HG02798 (cell line): ENCODE results near the gene AXDND1.
"Not testable (repeated sequence)": the region's sequence is repeated elsewhere in the genome, so short reads cannot be mapped to it uniquely, and the experiment has no call there.

Experiments
- ATAC-seq: cut with Tn5 transposase; IDR thresholded peaks from one replicate; pipeline ENCODE4 v1.9.1; 2021; ENCODE audit warnings: mild to moderate bottlenecking; ENCODE audit not compliant: unreplicated experiment, poor library complexity

Gene AXDND1

DNA sequence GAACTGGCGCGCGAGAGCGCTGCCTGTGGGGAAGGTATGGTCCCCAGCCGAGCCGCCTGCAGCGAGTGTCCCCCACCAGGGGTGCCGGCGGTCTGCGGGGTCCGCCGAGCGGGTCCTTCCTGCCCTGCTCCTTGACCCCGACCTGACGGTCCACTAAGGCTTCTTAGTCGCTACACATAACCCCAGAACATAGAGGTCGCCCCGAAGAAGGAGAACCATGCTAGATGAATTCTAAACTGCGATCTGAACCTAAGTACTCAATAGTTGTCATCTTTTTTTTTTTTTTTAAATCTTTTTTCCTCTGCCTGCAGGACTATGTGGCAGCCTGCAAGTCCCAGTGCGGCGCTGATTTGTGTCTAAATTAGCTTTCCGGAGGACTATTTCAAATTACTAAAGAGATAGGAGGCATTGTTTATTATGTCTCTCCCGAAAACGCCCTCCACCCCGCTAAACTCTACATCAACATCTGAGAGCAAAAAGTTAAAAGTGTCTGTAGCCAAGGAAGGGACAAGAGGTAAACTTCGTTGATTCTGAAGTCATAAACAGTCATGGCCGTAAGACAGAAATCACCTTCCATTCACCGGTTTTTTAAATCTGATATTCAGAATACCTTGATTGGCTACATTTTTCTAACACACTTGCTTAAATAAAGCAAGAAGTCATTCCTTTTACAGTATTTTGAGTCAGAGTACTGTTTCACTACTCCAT is 476 bp downstream of the AXDND1 start:
- ATAC-seq, result peak; percentile 28

DNA sequence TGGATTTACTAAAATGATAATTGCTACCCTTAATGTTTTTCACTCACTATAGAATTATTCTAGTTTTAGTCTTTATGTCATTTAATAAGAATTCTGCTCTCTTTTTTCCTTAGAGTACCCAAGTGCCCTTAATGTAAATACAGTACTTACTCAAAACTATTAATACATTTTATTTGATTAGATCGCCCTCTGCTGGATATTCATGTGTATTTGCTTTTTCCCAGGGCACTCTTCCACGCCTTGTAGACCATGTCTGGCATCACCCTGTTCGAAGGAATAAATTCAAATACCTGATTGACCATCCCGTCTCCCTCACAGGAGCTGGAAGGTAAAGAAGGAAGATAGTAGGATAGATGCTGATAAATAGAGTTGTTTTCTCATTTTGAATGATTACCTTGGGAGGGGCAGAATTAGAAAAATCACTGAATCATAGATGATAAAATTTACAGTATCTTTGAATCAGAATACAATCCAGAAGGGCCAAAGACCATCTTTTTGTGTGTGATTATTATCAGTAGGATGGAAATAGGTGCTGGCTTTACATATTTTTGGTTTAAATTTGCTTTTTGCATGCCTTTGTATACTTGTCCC is 4.1 kb downstream of the AXDND1 start:
- peak; percentile 27 for ATAC-seq

DNA sequence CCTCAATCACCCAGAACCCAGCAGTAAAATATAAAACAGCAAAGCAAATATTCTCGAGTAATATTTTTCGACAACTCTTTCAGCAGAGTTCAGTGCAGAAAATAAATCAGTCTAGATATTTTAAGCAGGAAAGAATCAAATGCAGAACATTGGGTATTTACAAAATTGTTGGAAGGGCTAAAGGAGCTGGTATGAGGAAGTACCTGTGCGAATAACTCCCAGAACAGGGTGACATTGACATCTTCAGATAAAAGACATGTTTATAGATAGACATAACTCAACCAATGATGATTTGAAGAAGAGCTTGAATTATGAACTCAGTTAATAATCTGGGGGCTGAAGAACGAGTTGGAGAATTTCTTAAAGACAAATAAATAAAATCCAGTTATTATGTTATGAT is 6.4 kb downstream of the AXDND1 start:
- ATAC-seq, result no peak

DNA sequence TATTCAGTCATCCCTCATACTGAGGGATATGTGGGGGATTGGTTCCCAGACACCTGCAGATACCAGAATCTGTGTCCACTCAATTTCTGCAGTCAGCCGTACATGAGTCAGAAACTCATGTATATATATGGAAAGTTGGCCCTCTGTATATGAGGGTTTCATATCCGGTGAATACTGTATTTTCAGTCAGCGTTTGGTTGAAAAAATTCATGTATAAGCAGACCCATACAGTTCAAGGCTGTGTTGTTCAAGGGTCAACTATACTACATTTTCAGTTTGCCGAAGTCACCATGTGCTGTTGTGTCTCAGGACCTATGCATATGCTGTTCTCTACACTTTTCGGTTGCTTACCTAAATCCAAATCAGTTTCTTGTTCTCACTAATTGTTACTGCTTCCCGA is 10.5 kb downstream of the AXDND1 start:
- no peak for ATAC-seq

DNA sequence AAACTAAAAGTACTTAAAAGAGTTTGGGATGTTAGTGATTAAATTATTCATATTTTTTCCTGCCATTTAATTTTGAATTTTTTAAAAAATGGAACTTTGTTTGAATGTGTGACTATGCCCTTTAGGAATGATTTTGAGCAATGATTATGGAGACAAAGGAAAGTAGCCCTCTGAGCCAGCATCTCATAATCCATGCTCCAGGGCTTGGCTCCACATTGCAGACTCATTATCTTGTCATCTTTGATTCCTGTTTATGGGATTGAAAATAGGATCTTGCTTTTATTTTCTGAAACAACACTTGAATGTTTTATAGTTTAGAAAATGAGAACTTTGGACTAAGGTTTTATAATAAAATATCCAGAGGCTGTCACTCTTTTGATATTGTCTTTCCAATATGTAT is 14.5 kb downstream of the AXDND1 start:
- ATAC-seq, result no peak

DNA sequence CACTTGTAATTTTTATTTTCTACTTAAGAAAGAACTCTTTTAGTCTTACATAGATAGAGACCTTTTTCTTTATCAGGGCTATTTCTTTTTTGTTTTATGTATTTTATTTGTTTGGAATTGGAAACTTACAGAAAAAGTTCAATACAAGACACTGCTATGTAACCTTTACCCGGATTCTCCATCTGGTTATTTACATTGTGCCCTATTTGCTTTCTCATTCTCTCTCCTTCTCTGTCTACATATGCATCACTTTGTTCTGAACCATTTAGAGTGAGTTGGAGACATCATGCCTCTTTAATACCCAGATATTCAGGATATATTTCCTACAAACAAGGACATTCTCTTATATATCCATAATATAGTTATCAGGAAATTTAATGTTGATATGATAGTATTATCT is 18.3 kb downstream of the AXDND1 start:
- no peak for ATAC-seq

DNA sequence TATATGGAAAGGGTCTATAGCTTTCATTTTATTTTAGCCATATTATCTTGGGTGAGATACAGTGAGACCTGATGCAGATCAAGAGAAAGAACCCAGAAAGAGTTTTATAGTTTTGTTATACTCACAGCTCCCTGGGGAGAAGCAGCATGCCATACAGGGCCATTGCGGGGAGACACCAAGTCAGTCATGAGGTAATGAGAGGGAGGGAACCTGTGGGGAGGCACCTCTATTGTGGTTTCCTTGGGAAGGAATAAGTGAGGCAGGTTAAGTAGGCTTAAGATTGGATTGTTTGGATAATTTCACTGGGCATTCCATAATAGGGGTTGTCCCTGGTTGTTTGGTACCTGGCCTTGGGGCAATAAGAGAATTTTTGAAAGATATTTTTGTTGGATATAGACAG is 19.7 kb downstream of the AXDND1 start:
- no peak for ATAC-seq

DNA sequence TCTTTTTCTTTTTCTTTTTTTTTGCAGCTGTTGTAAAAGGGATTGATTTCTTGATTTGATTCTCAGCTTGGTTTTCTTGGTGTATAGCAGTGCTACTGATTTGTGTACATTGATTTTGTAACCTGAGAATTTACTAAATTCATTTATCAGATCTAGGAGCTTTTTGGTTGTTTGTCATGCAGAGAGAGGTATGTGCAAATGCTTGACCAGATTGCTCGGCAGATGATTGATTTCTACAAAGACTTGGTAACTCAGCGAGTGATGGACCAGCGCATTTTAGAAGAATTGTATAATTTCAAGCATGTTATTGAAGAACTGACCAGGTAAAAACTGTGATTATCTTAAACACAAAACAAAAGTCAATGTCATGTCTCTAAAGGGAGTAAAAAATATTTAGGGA is 27.9 kb downstream of the AXDND1 start:
- ATAC-seq, result no peak

DNA sequence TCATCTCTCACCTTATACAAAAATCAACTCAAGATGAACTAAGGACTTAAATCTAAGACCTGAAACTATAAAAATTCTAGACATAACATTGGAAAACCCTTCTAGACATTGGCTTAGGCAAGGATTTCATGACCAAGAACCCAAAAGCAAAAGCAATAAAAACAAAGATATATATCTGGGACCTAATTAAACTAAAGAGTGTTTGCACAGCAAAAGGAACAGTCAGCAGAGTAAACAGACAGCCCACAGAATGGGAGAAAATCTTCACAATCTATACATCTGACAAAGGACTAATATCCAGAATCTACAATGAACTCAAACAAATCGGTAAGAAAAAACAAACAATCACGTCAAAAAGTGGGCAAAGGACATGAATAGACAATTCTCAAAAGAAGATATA is 33.6 kb downstream of the AXDND1 start:
- ATAC-seq, result not testable (repeated sequence)

DNA sequence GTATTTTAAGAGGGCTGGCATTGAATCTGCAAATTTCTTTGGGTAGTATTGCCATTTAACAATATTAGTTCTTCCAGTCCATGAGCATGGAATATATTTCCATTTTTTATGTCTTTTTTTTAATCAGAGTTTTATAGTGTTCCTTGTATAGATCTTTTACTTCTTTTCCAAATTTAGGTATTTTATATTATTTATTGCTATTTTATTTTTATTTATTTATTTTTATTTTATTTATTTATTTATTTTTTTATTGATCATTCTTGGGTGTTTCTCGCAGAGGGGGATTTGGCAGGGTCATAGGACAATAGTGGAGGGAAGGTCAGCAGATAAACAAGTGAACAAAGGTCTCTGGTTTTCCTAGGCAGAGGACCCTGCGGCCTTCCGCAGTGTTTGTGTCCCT is 52.0 kb downstream of the AXDND1 start:
- ATAC-seq, result not testable (repeated sequence)

DNA sequence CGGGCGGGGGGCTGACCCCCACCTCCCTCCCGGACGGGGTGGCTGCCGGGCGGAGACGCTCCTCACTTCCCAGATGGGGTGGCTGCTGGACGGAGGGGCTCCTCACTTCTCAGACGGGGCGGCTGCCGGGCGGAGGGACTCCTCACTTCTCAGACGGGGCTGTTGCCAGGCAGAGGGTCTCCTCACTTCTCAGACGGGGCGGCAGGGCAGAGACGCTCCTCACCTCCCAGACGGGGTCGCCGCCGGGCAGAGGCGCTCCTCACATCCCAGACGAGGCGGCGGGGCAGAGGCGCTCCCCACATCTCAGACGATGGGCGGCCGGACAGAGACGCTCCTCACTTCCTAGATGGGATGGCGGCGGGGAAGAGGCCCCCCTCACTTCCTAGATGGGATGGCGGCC is 52.9 kb downstream of the AXDND1 start:
- ATAC-seq, result not testable (repeated sequence)

DNA sequence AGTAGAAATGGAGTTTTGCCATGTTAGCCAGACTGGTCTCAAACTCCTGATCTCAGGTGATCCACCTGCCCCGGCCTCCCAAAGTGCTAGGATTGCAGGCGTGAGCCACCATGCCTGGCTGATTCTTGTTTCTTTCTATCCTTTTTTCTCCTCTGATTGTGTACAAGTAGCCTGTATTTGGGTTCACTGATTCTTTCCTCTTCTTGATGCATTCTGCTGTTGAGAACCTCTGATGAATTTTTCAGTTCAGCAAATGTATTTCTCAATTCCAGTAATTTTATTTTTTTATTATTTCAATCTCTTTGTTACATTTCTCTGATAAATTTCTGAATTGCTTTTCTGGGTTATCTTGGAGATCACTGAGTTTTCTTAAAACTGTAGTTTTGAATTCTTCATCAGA is 58.8 kb downstream of the AXDND1 start:
- ATAC-seq, result no peak

DNA sequence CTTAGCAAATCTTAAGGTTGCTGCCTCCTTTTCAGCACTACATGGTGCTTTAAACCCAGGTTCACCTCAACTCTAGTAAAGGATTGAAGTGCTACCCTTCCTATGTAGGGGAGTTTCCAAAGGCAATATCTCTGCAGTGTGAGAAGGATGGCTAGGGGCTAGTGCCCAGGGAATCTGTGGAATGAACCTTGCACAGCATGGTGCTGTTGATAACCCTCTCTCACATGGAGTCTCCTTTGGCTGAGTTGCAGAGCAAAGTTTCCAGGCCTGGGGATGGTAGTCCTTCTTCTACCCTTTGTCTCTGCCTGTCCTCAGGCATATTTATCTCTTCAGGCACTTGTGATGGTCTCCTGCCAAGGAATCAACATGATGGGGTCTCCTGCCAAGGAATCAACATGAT is 59.4 kb downstream of the AXDND1 start:
- no peak for ATAC-seq

DNA sequence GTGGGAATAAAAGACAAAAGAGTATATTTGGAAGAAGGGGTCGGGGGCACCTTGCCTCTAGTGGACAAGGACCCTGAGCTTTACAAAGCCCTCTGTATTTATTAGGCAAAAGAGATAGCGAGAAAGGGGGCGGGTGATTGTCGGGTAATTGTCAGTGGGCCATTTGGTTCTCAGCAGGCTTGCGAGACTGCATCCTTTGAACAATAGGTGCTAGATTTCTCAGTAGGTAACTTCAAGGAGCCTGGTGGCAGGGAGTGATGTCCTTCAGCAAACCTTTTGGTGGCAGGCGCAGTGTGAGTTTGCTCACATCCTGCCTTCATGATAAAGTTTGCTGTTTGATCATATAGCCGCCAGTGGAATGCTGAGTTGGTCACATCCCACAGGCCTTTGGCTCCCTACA is 71.4 kb downstream of the AXDND1 start:
- no peak for ATAC-seq

DNA sequence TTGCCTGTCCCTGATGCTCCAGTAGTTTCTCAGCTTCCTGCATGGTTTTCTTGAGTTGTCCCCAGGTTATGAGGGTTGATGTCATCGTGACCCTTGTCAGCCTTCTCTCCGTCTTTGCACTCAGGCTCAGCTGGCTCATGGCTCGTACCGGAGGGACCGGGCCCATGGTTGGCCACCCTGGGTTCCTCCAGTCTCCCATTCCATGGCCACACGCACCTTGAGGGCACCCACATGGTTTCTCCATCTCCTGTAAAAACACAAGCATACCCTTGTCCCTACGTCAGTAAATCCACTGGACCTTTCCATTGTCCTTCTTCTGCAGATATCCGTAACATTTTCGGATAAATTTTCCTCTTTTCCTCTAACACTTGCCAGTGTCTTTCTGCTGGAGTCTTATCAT is 73.9 kb downstream of the AXDND1 start:
- ATAC-seq, result not testable (repeated sequence)

DNA sequence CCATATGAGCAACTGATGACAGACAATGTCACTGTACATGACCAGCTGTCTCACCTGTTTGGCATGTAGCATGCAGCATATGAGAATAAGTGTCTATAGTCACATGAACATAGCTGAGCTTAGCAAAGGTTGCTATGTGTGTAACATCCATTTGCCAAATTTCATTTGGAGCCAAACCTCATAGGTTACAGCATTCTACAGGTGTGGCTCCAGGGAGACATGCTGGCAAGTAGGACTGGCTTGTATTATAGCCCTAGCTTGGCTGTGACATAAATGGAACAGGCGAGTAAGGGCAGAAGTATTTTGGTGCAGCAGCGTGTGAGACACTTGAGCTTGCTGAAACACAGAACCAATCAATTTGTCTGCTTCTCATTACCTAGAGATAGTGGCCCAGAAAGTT is 74.5 kb downstream of the AXDND1 start:
- ATAC-seq, result not testable (repeated sequence)

DNA sequence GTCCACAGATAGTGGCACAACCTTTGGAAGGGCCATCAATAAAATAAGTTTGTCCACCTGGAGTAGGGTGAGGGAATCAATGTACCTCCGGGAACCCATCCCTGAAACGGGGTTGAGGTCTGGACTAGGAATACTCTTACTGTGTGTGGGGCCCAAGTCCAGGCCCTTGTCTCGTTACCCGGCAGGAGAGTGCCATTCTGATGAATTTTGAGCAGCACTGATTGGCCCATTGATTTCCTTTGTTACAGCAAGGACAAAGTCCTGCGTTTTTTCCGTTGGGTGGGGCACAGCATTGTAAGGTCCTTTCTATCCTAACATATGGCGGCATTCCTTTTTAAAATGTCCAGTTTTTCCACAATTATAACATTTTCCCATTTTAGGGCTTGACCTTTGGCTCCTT is 75.2 kb downstream of the AXDND1 start:
- ATAC-seq, result no peak

DNA sequence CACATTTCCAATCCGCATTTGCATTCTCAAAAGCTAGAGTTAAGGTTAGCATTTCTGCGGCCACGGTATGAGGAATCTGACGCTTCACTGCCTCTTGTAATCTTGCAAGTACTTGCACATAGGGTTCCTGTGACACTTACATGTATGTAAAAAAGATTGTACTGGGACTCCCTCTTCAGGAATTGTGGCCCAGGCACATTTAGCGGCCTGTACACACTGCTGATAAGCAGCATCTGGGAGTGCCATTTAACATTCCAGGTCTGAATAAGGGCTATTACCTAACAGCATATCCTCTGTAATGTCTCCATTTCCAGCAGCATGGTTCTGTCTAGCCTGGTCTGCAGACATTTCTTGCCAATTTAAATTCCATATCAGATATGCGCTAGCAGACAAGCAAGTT is 75.7 kb downstream of the AXDND1 start:
- no peak for ATAC-seq

DNA sequence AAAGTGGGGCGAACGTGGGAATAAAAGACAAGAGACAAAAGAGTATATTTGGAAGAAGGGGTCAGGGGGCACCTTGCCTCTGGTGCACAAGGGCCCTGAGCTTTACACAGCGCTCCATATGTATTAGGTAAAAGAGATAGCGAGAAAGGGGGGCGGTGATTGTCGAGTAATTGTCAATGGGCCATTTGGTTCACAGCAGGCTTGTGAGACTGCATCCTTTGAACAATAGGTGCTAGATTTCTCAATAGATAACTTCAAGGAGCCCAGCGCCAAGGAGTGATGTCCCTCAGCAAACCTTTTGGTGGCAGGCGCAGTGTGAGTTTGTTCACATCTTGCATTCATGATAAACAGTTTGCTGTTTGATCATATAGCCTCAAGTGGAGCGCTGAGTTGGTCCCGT is 77.1 kb downstream of the AXDND1 start:
- ATAC-seq, result not testable (repeated sequence)

DNA sequence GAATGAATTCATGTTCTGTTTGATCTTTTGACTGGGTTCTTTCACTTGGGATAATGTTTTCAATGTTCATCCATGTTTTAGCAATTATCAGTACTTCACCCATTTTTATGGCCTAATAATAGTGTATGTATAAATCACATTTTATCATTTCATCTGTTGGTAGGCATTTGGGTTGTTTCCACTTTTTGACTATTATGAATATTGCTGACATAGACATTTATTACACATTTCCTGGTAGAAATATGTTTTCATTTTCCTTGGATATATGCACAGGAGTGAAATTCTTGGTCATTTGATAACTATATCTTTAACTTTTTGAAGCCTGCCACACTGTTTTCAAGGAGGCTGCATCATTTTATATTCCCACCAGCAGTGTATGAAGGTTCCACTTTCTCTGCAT is 79.8 kb downstream of the AXDND1 start:
- no peak for ATAC-seq

DNA sequence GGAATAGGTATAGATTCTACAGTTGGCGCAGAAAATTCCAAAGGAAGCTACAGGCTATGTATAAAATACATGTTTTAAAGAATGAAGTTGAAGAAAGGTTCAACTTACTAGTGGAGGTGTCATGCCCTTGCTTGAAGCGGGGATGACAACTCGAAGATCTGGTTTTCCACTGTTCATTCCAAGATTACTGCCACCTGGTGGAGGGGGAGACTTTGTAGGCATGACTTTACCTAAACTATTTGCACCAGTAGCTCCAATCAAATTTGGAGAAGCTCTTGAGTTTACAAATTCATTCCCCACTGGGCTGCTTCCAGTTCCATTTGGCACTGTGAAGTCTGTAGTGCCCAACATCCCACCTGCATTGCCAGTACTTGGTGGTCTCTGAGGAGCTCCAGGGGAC is 81.7 kb downstream of the AXDND1 start:
- ATAC-seq, result no peak

DNA sequence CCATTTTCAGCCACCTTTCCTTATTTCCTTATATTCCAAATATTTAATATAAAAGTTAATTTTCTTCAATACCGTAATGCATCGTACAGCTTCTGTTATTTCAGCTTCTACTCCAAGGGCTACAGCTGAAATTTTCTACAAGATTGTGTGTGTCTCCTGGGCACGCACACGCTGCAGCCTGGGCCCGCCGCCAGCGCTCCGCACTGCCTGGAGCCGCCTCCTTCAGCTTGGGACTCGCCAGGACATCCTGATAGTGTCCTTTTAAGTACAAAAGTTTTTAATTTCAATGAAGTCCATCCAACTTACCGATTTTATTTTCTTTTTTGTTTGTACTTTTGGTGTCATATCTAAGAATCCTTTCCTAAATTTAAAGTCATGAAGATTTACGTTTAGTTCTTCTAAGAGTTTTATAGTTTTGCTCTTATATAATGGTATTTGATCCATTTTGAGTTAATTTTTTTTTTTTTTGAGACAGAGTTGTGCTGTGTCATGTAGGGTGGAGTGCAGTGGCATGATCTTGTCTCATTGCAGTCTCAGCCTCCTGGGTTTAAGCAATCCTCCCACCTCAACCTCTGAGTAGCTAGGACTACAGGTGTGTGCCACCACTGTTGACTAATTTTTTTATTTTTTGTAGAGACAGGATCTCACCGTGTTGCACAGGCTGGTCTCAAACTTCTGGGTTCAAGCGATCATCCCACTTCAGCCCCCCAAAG is 82.8 kb downstream of the AXDND1 start:
- no peak for ATAC-seq
